GM23338 (cell line): Measurements from ENCODE around the gene TNFSF13B. TPM values are rescaled to one million over a fixed set of nuclear protein-coding genes. Genes with fewer than 3 reads are reported as not detected.

Source experiments
- ATAC-seq: fragments of 200-7000 bp; cut with Tn5 transposase; 3 replicates; pipeline ENCODE4 v1.9.1; 2020
- DNase-seq: peaks from one replicate; pipeline ENCODE4 v3.0.0-alpha.2; 2015; ENCODE audit warnings: low spot score
- H2AFZ ChIP-seq: fragments of 200-600 bp; sonication (generic); 2 replicates; pipeline ENCODE4 v1.8.0; 2016; ENCODE audit warnings: antibody characterized with exemption, mild to moderate bottlenecking, moderate library complexity
- H3F3A ChIP-seq: fragments of 200-600 bp; sonication (generic); replicated peaks from 2 replicates; pipeline ENCODE4 v1.8.0; 2017; ENCODE audit warnings: antibody characterized with exemption, mixed run types, low read depth
- H3K27ac ChIP-seq: fragments of 200-600 bp; sonication (generic); 2 replicates; pipeline ENCODE4 v1.6.1; 2016; ENCODE audit warnings: low read depth
- H3K27me3 ChIP-seq: fragments of 200-600 bp; sonication (generic); 2 replicates; pipeline ENCODE4 v1.8.0; 2016; ENCODE audit warnings: mild to moderate bottlenecking, mixed run types, moderate library complexity; ENCODE audit not compliant: insufficient read depth
- H3K36me3 ChIP-seq: fragments of 200-600 bp; sonication (generic); 2 replicates; pipeline ENCODE4 v1.8.0; 2016; ENCODE audit warnings: mild to moderate bottlenecking; ENCODE audit not compliant: insufficient read depth
- H3K4me1 ChIP-seq: fragments of 200-600 bp; sonication (generic); 2 replicates; pipeline ENCODE4 v1.8.0; 2016; ENCODE audit warnings: mild to moderate bottlenecking, moderate library complexity; ENCODE audit not compliant: insufficient read depth
- H3K4me2 ChIP-seq: fragments of 200-600 bp; sonication (generic); 2 replicates; pipeline ENCODE4 v1.7.1; 2017; ENCODE audit warnings: mixed run types
- H3K4me3 ChIP-seq: fragments of 200-600 bp; sonication (generic); 2 replicates; pipeline ENCODE4 v1.6.1; 2016; ENCODE audit warnings: mixed run types
- H3K79me2 ChIP-seq: fragments of 200-600 bp; sonication (generic); replicated peaks from 2 replicates; pipeline ENCODE4 v1.8.0; 2017; ENCODE audit warnings: mild to moderate bottlenecking; ENCODE audit not compliant: insufficient read depth
- H3K9me2 ChIP-seq: fragments of 200-600 bp; sonication (generic); 2 replicates; pipeline ENCODE4 v1.8.0; 2017; ENCODE audit not compliant: insufficient read depth
- H4K20me1 ChIP-seq: fragments of 200-600 bp; sonication (generic); replicated peaks from 2 replicates; pipeline ENCODE4 v1.8.0; 2017; ENCODE audit warnings: mild to moderate bottlenecking; ENCODE audit not compliant: insufficient read depth
- H3K27ac Mint-ChIP-seq: 2 replicates; pipeline ENCODE4 v1.8.0; 2020; ENCODE audit warnings: inconsistent platforms, mild to moderate bottlenecking, moderate library complexity, mixed read lengths
- H3K27me3 Mint-ChIP-seq: 3 replicates; pipeline ENCODE4 v1.8.0; 2022; ENCODE audit warnings: low read depth, mild to moderate bottlenecking, moderate library complexity, mixed read lengths, inconsistent platforms; ENCODE audit not compliant: insufficient read depth, poor library complexity
- H3K36me3 Mint-ChIP-seq: 3 replicates; pipeline ENCODE4 v1.8.0; 2021; ENCODE audit warnings: low read depth, mild to moderate bottlenecking, inconsistent platforms, moderate library complexity, mixed read lengths
- H3K4me1 Mint-ChIP-seq: 3 replicates; pipeline ENCODE4 v1.8.0; 2020; ENCODE audit warnings: mild to moderate bottlenecking, inconsistent platforms, mixed read lengths
- H3K4me3 Mint-ChIP-seq: 3 replicates; pipeline ENCODE4 v1.8.0; 2021; ENCODE audit warnings: moderate library complexity, mild to moderate bottlenecking, inconsistent platforms, mixed read lengths
- H3K9me3 Mint-ChIP-seq: 3 replicates; pipeline ENCODE4 v1.8.0; 2020; ENCODE audit warnings: moderate library complexity, mild to moderate bottlenecking, inconsistent platforms, mixed read lengths
- CTCF ChIP-seq, 2 experiments: fragments of 200-600 bp in 1 of 2; sonication (generic) in 1 of 2; conservative IDR thresholded peaks; 2 replicates each; pipeline versions ENCODE4 v1.5.1 to v1.6.1; 2016 to 2017; ENCODE audit warnings: antibody characterized with exemption in 2 of 2, low read depth in 2 of 2, mild to moderate bottlenecking in 2 of 2, moderate library complexity in 1 of 2
- EZH2 ChIP-seq: fragments of 200-600 bp; sonication (generic); IDR thresholded peaks from one replicate; pipeline ENCODE4 v1.8.0; 2017; ENCODE audit warnings: antibody characterized with exemption, mild to moderate bottlenecking, low read depth; ENCODE audit not compliant: unreplicated experiment
- POLR2AphosphoS5 ChIP-seq: IDR thresholded peaks from 2 replicates; pipeline ENCODE4 v1.6.1; 2016; ENCODE audit warnings: antibody characterized with exemption, low read depth
- STAT1 ChIP-seq: IDR thresholded peaks from one replicate; pipeline ENCODE4 v1.6.1; 2016; ENCODE audit warnings: antibody characterized with exemption; ENCODE audit not compliant: unreplicated experiment
- polyA plus RNA-seq: library from polyadenylated mRNA; unstranded; fragments of >200 nt; fragmentation: Nextera tagmentation; extraction: Ambion mirVana; gene quantifications from 2 replicates; pipeline ENCODE4 v1.2.1, GENCODE V29; 2016
- small RNA-seq: library from RNA; depleted of rRNA; stranded (forward); fragments of <200 nt; gene quantifications from one replicate; pipeline ENCODE3, GENCODE V24; 2014; ENCODE audit warnings: low replicate concordance
- total RNA-seq: library from RNA; depleted of rRNA; stranded (reverse); fragments of >200 nt; shearing (Covaris generic); gene quantifications from 2 replicates; pipeline ENCODE4 v1.2.3, GENCODE V29; 2014; rRNA removed

TNFSF13B gene
- total and polyA plus RNA-seq, 2 experiments from 2014 or later = 0.10 to 0.55 TPM

GRCh38 chr13:108352599-108352998 is 83.1 kb downstream of the TNFSF13B start:
- Histone ChIP-seq H3K9me2 (no peaks in the 10 kb centered on the region), H3K36me3 (no peaks in the 10 kb centered on the region), H3K79me2 (no peaks in the 10 kb centered on the region), H3K4me3 (no peak overlapping the region), H4K20me1 (no peaks in the 10 kb centered on the region), H3K4me2 (no peak overlapping the region), H3F3A (no peaks in the 10 kb centered on the region), H3K27ac (no peak overlapping the region), H2AFZ (no peak overlapping the region), H3K27me3 (no peaks in the 10 kb centered on the region), H3K4me1 (no peaks in the 10 kb centered on the region)
- DNase-seq (no peak), ATAC-seq (no peak)
- H3K9me3 Mint-ChIP-seq = no peaks in the 10 kb centered on the region
- no peaks in the 10 kb centered on the region for H3K36me3 Mint-ChIP-seq
- no peak overlapping the region for H3K4me3 Mint-ChIP-seq
- peaks cover 2% of the 10 kb centered on the region for H3K27me3 Mint-ChIP-seq
- no peak for TF ChIP-seq POLR2AphosphoS5
- no peak for TF ChIP-seq CTCF (conservative IDR thresholded peaks at IDR 0.05; ENCODE audit: low read depth in 2 of 2)
- TF ChIP-seq STAT1 = no peak
- TF ChIP-seq EZH2 = no peak
- peaks cover 12% of the 10 kb centered on the region for H3K4me1 Mint-ChIP-seq
- no peak overlapping the region for H3K27ac Mint-ChIP-seq

GRCh38 chr13:108357228-108357627 is 87.7 kb downstream of the TNFSF13B start:
- DNase-seq = no peak
- H3K36me3 Mint-ChIP-seq = no peaks in the 10 kb centered on the region
- Histone ChIP-seq H3F3A (no peaks in the 10 kb centered on the region), H3K79me2 (no peaks in the 10 kb centered on the region), H3K36me3 (no peaks in the 10 kb centered on the region), H3K27ac (no peak overlapping the region), H3K4me2 (no peak overlapping the region), H3K4me3 (no peak overlapping the region), H3K9me2 (no peaks in the 10 kb centered on the region), H3K4me1 (no peaks in the 10 kb centered on the region), H3K27me3 (no peaks in the 10 kb centered on the region), H4K20me1 (no peaks in the 10 kb centered on the region), H2AFZ (no peak overlapping the region)
- H3K9me3 Mint-ChIP-seq = no peaks in the 10 kb centered on the region
- no peaks in the 10 kb centered on the region for H3K27me3 Mint-ChIP-seq
- ATAC-seq = no peak
- H3K4me3 Mint-ChIP-seq = no peak overlapping the region
- H3K4me1 Mint-ChIP-seq = peaks cover 7% of the 10 kb centered on the region; the same call in 2 of the 3 replicates
- TF ChIP-seq STAT1 = no peak
- H3K27ac Mint-ChIP-seq = no peak overlapping the region

Small RNAs within 50 kb of the gene (small RNA-seq; reads per million reads assigned to genes)
- gene RNA5SP39 = not detected

Other genes starting within 250 kb of the TNFSF13B start
- gene LIG4, start 54.2 kb upstream of the TNFSF13B start, total RNA-seq = 4.9 and 5.6 TPM in 2 replicates
- gene LIG4, start 54.2 kb upstream of the TNFSF13B start, polyA plus RNA-seq = 1.8 and 2.6 TPM in 2 replicates
- gene ABHD13, start 51.3 kb upstream of the TNFSF13B start, total RNA-seq = 10.4 and 10.9 TPM in 2 replicates
- gene ABHD13, start 51.3 kb upstream of the TNFSF13B start, polyA plus RNA-seq = 4.6 and 5.4 TPM in 2 replicates